ENCODE measurements around the gene NFASC. TPM values are rescaled to one million over a fixed set of nuclear protein-coding genes. Genes with fewer than 3 reads are reported as not detected.

Gene NFASC
- total and polyA plus RNA-seq, 2 experiments from 2014 or later = 3.9 to 11.7 TPM

DNA sequence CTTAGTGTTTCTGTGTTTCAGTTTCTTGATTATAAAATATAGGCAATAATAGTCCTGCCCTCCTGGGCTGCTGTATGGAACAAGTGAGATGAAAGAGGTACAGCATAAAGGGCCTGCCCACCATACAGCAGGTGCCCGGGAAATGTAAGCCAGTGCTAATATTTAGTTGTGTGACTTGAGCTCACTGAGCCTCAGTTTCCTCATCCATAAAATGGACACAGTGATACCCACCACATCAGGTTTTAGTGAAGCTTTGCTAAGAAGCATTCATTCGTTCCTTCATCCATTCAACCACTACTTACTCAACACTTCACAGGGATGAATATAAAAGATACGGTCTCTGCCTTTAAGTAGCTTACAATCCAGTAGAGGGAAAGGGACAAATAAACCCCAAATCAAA, 192.2 kb downstream of the NFASC start (continued):
- TF ChIP-seq, protein P1, sequence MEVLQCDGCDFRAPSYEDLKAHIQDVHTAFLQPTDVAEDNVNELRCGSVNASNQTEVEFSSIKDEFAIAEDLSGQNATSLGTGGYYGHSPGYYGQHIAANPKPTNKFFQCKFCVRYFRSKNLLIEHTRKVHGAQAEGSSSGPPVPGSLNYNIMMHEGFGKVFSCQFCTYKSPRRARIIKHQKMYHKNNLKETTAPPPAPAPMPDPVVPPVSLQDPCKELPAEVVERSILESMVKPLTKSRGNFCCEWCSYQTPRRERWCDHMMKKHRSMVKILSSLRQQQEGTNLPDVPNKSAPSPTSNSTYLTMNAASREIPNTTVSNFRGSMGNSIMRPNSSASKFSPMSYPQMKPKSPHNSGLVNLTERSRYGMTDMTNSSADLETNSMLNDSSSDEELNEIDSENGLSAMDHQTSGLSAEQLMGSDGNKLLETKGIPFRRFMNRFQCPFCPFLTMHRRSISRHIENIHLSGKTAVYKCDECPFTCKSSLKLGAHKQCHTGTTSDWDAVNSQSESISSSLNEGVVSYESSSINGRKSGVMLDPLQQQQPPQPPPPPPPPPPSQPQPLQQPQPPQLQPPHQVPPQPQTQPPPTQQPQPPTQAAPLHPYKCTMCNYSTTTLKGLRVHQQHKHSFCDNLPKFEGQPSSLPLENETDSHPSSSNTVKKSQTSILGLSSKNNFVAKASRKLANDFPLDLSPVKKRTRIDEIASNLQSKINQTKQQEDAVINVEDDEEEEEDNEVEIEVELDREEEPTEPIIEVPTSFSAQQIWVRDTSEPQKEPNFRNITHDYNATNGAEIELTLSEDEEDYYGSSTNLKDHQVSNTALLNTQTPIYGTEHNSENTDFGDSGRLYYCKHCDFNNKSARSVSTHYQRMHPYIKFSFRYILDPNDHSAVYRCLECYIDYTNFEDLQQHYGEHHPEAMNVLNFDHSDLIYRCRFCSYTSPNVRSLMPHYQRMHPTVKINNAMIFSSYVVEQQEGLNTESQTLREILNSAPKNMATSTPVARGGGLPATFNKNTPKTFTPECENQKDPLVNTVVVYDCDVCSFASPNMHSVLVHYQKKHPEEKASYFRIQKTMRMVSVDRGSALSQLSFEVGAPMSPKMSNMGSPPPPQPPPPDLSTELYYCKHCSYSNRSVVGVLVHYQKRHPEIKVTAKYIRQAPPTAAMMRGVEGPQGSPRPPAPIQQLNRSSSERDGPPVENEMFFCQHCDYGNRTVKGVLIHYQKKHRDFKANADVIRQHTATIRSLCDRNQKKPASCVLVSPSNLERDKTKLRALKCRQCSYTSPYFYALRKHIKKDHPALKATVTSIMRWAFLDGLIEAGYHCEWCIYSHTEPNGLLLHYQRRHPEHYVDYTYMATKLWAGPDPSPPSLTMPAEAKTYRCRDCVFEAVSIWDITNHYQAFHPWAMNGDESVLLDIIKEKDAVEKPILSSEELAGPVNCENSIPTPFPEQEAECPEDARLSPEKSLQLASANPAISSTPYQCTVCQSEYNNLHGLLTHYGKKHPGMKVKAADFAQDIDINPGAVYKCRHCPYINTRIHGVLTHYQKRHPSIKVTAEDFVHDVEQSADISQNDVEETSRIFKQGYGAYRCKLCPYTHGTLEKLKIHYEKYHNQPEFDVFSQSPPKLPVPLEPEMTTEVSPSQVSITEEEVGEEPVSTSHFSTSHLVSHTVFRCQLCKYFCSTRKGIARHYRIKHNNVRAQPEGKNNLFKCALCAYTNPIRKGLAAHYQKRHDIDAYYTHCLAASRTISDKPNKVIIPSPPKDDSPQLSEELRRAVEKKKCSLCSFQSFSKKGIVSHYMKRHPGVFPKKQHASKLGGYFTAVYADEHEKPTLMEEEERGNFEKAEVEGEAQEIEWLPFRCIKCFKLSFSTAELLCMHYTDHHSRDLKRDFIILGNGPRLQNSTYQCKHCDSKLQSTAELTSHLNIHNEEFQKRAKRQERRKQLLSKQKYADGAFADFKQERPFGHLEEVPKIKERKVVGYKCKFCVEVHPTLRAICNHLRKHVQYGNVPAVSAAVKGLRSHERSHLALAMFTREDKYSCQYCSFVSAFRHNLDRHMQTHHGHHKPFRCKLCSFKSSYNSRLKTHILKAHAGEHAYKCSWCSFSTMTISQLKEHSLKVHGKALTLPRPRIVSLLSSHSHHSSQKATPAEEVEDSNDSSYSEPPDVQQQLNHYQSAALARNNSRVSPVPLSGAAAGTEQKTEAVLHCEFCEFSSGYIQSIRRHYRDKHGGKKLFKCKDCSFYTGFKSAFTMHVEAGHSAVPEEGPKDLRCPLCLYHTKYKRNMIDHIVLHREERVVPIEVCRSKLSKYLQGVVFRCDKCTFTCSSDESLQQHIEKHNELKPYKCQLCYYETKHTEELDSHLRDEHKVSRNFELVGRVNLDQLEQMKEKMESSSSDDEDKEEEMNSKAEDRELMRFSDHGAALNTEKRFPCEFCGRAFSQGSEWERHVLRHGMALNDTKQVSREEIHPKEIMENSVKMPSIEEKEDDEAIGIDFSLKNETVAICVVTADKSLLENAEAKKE (CRISPR knock-in tag; IDR thresholded peaks at IDR 0.05) = no peak

DNA sequence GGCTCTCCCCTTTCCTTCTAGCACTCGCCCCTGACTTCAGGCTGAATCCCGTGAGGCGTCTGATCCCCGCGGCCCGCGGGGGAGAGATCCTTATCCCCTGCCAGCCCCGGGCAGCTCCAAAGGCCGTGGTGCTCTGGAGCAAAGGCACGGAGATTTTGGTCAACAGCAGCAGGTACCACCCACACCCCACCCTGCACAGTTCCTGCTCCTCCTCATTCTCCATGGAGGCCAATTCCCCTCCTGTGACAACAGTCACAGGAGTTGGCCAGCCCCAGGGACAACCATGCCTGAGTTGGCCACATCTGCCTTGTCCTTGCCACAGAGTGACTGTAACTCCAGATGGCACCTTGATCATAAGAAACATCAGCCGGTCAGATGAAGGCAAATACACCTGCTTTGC, 193.6 kb downstream of the NFASC start:
- H3K4me3 ChIP-seq = no peak overlapping the region
- DNase-seq (ENCODE audit: low spot score) (no peak), ATAC-seq (no peak)
- no peak overlapping the region for H3K4me3 Mint-ChIP-seq
- H3K27ac ChIP-seq (ENCODE audit: low read depth) = no peak overlapping the region
- no peaks in the 10 kb centered on the region for H3K27me3 ChIP-seq (ENCODE audit: insufficient read depth)
- no peaks in the 10 kb centered on the region for H4K20me1 ChIP-seq (replicated peaks; ENCODE audit: insufficient read depth)
- H3K9me2 ChIP-seq (ENCODE audit: insufficient read depth) = no peaks in the 10 kb centered on the region
- H2AFZ ChIP-seq = no peak overlapping the region
- H3K27ac Mint-ChIP-seq = no peak overlapping the region
- no peaks in the 10 kb centered on the region for H3K4me1 ChIP-seq (ENCODE audit: insufficient read depth)
- peaks cover 14% of the 10 kb centered on the region for H3K4me1 Mint-ChIP-seq
- no peaks in the 10 kb centered on the region for H3K79me2 ChIP-seq (replicated peaks; ENCODE audit: insufficient read depth)
- H3K27me3 Mint-ChIP-seq (ENCODE audit: insufficient read depth, low read depth, poor library complexity) = peaks cover 10% of the 10 kb centered on the region
- H3K36me3 Mint-ChIP-seq (ENCODE audit: low read depth) = no peaks in the 10 kb centered on the region
- H3K9me3 Mint-ChIP-seq = no peaks in the 10 kb centered on the region
- no peaks in the 10 kb centered on the region for H3F3A ChIP-seq (replicated peaks; ENCODE audit: low read depth)
- no peak overlapping the region for H3K4me2 ChIP-seq
- H3K36me3 ChIP-seq (ENCODE audit: insufficient read depth) = no peaks in the 10 kb centered on the region
- TF ChIP-seq, protein P2, sequence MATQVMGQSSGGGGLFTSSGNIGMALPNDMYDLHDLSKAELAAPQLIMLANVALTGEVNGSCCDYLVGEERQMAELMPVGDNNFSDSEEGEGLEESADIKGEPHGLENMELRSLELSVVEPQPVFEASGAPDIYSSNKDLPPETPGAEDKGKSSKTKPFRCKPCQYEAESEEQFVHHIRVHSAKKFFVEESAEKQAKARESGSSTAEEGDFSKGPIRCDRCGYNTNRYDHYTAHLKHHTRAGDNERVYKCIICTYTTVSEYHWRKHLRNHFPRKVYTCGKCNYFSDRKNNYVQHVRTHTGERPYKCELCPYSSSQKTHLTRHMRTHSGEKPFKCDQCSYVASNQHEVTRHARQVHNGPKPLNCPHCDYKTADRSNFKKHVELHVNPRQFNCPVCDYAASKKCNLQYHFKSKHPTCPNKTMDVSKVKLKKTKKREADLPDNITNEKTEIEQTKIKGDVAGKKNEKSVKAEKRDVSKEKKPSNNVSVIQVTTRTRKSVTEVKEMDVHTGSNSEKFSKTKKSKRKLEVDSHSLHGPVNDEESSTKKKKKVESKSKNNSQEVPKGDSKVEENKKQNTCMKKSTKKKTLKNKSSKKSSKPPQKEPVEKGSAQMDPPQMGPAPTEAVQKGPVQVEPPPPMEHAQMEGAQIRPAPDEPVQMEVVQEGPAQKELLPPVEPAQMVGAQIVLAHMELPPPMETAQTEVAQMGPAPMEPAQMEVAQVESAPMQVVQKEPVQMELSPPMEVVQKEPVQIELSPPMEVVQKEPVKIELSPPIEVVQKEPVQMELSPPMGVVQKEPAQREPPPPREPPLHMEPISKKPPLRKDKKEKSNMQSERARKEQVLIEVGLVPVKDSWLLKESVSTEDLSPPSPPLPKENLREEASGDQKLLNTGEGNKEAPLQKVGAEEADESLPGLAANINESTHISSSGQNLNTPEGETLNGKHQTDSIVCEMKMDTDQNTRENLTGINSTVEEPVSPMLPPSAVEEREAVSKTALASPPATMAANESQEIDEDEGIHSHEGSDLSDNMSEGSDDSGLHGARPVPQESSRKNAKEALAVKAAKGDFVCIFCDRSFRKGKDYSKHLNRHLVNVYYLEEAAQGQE (IDR thresholded peaks at IDR 0.05; ENCODE audit: unreplicated experiment) = no peak
- no peak for TF ChIP-seq POLR2AphosphoS5 (IDR thresholded peaks at IDR 0.05; ENCODE audit: low read depth)
- no peak for TF ChIP-seq STAT1 (IDR thresholded peaks at IDR 0.05; ENCODE audit: unreplicated experiment)
- no peak for TF ChIP-seq ZNF114 (CRISPR knock-in tag; IDR thresholded peaks at IDR 0.05)
- TF ChIP-seq ZNF331 (CRISPR knock-in tag; IDR thresholded peaks at IDR 0.05; ENCODE audit: low read depth) = no peak
- TF ChIP-seq, protein P3, sequence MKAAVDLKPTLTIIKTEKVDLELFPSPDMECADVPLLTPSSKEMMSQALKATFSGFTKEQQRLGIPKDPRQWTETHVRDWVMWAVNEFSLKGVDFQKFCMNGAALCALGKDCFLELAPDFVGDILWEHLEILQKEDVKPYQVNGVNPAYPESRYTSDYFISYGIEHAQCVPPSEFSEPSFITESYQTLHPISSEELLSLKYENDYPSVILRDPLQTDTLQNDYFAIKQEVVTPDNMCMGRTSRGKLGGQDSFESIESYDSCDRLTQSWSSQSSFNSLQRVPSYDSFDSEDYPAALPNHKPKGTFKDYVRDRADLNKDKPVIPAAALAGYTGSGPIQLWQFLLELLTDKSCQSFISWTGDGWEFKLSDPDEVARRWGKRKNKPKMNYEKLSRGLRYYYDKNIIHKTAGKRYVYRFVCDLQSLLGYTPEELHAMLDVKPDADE (IDR thresholded peaks at IDR 0.05) = no peak
